ENCODE data around the gene ALOXE3. TPM values are rescaled to one million over a fixed set of nuclear protein-coding genes. Genes with fewer than 3 reads are reported as not detected.

Gene ALOXE3
- total RNA-seq, 1 experiment from 2014 or later: not detected

DNA sequence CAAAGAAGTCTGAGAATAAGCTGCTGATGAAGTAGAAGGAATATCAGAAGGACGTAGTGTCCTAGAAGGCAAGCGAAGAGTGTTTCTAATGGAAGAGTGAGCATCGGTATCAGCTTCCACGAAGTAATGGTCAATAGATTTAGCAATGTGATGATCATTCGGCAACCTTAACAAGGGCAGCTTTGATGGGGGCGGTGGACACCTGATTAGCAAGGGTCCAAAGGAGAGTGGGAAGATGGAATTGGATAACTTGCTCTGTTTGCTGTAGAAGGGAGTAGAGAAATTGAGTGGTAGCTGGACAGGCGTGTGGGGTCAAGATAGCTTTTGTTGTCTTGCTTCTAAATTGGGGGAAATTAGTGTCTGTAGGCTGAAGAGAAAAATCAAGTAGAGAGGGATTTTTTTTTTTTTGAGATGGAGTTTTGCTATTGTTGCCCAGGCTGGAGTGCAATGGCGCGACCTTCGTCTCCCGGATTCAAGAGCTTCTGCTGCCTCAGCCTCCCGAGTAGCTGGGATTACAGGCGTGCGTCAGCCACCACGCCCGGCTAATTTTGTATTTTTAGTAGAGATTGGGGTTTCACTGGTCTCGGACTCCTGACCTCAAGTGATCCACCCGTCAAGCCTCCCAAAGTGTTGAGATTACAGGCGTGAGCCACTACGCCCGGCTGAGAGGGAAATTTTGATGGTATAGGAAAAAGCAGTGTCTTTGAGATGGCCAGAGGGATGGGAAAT, 19.5 kb upstream of the ALOXE3 start:
- DNase-seq: no peak
- Mint-ChIP-seq H3K9me3 (ENCODE audit: low read depth, unreplicated experiment) (no peaks in the 10 kb centered on the region), H3K27ac (ENCODE audit: unreplicated experiment) (no peak overlapping the region), H3K36me3 (ENCODE audit: insufficient read depth, unreplicated experiment) (peaks cover 7% of the 10 kb centered on the region), H3K4me1 (ENCODE audit: low read depth, unreplicated experiment) (no peaks in the 10 kb centered on the region), H3K27me3 (ENCODE audit: unreplicated experiment) (no peaks in the 10 kb centered on the region), H3K4me3 (ENCODE audit: low read depth, unreplicated experiment) (no peak overlapping the region)
- no peak for TF ChIP-seq CTCF (IDR thresholded peaks at IDR 0.05; ENCODE audit: unreplicated experiment)
- intact Hi-C loops (cut with micrococcal nuclease; ENCODE audit: unreplicated experiment): loop anchor here (1.0 to 5.0 kb wide), 3 partner anchors 20 to 84 kb away; no protein-coding TSS in a partner anchor
- CTCF ChIA-PET: interaction anchor here (1.0 to 1.4 kb wide), 3 partner anchors 19 to 64 kb away, joined by 3 to 4 read pairs (median 3); partner anchors contain the start of gene ALOXE3
- no TSS peak for BruUV-seq (replicated peaks)

- CTCF ChIA-PET: no interaction called here
- Mint-ChIP-seq H3K4me3 (ENCODE audit: low read depth, unreplicated experiment) (no peak overlapping the region), H3K27ac (ENCODE audit: unreplicated experiment) (no peak overlapping the region), H3K36me3 (ENCODE audit: insufficient read depth, unreplicated experiment) (no peaks in the 10 kb centered on the region), H3K4me1 (ENCODE audit: low read depth, unreplicated experiment) (no peaks in the 10 kb centered on the region), H3K27me3 (ENCODE audit: unreplicated experiment) (peaks cover 16% of the 10 kb centered on the region), H3K9me3 (ENCODE audit: low read depth, unreplicated experiment) (no peaks in the 10 kb centered on the region)
- intact Hi-C loops (cut with micrococcal nuclease; ENCODE audit: unreplicated experiment): no loop called here
- no peak for DNase-seq
- BruUV-seq (replicated peaks): no TSS peak
- TF ChIP-seq CTCF (IDR thresholded peaks at IDR 0.05; ENCODE audit: unreplicated experiment): no peak
Observed at GRCh38 chr17:8133941-8134340, 15.6 kb upstream of the ALOXE3 start.

DNA sequence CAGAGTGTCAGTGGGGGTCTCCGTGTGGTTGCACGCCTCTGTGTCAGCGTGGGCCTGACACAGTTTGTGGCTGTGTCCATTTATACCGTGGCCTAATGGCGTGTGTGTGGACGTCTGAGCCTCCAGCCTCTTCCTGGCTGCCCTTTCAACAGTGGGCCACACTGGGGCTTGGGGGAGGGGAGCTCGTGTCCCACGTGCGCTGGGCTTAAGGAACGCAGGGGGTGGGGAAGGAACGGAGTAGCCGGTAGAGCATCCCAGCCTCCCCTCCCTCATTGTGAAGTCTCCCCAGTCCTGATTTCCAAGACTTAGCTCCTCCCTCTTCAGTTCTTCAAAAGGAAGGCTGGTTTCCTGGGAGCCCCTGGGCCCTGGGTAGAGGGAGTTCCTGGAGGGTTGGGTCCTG, 15.1 kb upstream of the ALOXE3 start:
- H3K36me3 Mint-ChIP-seq (ENCODE audit: insufficient read depth, unreplicated experiment): no peaks in the 10 kb centered on the region
- intact Hi-C loops (cut with micrococcal nuclease; ENCODE audit: unreplicated experiment): no loop called here
- no peak overlapping the region for H3K27ac Mint-ChIP-seq (ENCODE audit: unreplicated experiment)
- TF ChIP-seq CTCF (IDR thresholded peaks at IDR 0.05; ENCODE audit: unreplicated experiment): no peak
- no peak overlapping the region for H3K4me3 Mint-ChIP-seq (ENCODE audit: low read depth, unreplicated experiment)
- peaks cover 16% of the 10 kb centered on the region for H3K27me3 Mint-ChIP-seq (ENCODE audit: unreplicated experiment)
- DNase-seq: no peak
- no peaks in the 10 kb centered on the region for H3K9me3 Mint-ChIP-seq (ENCODE audit: low read depth, unreplicated experiment)
- no peaks in the 10 kb centered on the region for H3K4me1 Mint-ChIP-seq (ENCODE audit: low read depth, unreplicated experiment)
- CTCF ChIA-PET: no interaction called here
- BruUV-seq (replicated peaks): no TSS peak

GRCh38 chr17:8131844-8132441, 13.6 kb upstream of the ALOXE3 start:
- CTCF ChIA-PET: no interaction called here
- no peak for DNase-seq
- H3K4me1 Mint-ChIP-seq (ENCODE audit: low read depth, unreplicated experiment): peaks cover 6% of the 10 kb centered on the region
- no peak for TF ChIP-seq CTCF (IDR thresholded peaks at IDR 0.05; ENCODE audit: unreplicated experiment)
- no peak overlapping the region for H3K4me3 Mint-ChIP-seq (ENCODE audit: low read depth, unreplicated experiment)
- peaks cover 2% of the 10 kb centered on the region for H3K36me3 Mint-ChIP-seq (ENCODE audit: insufficient read depth, unreplicated experiment)
- peaks cover 25% of the 10 kb centered on the region for H3K27me3 Mint-ChIP-seq (ENCODE audit: unreplicated experiment)
- no peak overlapping the region for H3K27ac Mint-ChIP-seq (ENCODE audit: unreplicated experiment)
- intact Hi-C loops (cut with micrococcal nuclease; ENCODE audit: unreplicated experiment): no loop called here
- no TSS peak for BruUV-seq (replicated peaks)
- no peaks in the 10 kb centered on the region for H3K9me3 Mint-ChIP-seq (ENCODE audit: low read depth, unreplicated experiment)
